H1 (cell line): ENCODE measurements around the gene SEC31A. TPM values are rescaled to one million over a fixed set of nuclear protein-coding genes. Genes with fewer than 3 reads are reported as not detected.

Experiments used
- CTCF ChIA-PET: fragments of 300-600 bp; sonication (Branson Sonifier 250); formaldehyde crosslinking; loops from one replicate; lab custom pipeline; 2021; ENCODE audit not compliant: partially characterized antibody; lab: Charles Lee
- POLR2A ChIA-PET: fragments of 300-600 bp; sonication (Branson Sonifier 250); formaldehyde crosslinking; loops from one replicate; lab custom pipeline; 2021; ENCODE audit warnings: inconsistent platforms; ENCODE audit not compliant: partially characterized antibody; lab: Charles Lee
- DNase-seq, 2 experiments: peaks; one replicate each; pipeline versions ENCODE4 v3.0.0 to v3.0.0-alpha.2; 2010 to 2022; ENCODE audit warnings: low spot score in 2 of 2, low read depth in 1 of 2, mixed read lengths in 1 of 2
- FAIRE-seq: peaks from 2 replicates; lab custom pipeline; 2011; peaks lifted over from hg19 to GRCh38; lab: Jason Lieb, UNC
- H2AFZ ChIP-seq: 2 replicates; pipeline ENCODE4 v1.8.1; 2012; ENCODE audit warnings: low read length, inconsistent platforms
- H2AK5ac ChIP-seq: 2 replicates; pipeline ENCODE4 v1.6.1; 2013; ENCODE audit warnings: low read depth, low read length
- H2BK120ac ChIP-seq: replicated peaks from 2 replicates; pipeline ENCODE3; 2013; ENCODE audit warnings: low read depth, low read length, inconsistent platforms
- H2BK12ac ChIP-seq: 2 replicates; pipeline ENCODE4 v1.6.1; 2013; ENCODE audit warnings: low read depth, low read length
- H2BK15ac ChIP-seq: 2 replicates; pipeline ENCODE4 v1.6.1; 2013; ENCODE audit warnings: low read length
- H2BK20ac ChIP-seq: 2 replicates; pipeline ENCODE4 v1.6.1; 2013; ENCODE audit warnings: low read length
- H2BK5ac ChIP-seq: 2 replicates; pipeline ENCODE4 v1.6.1; 2013; ENCODE audit warnings: low read depth, low read length
- H3K14ac ChIP-seq: 2 replicates; pipeline ENCODE4 v1.6.1; 2013; ENCODE audit warnings: inconsistent platforms; ENCODE audit not compliant: insufficient read length
- H3K18ac ChIP-seq: 2 replicates; pipeline ENCODE4 v1.6.1; 2013; ENCODE audit warnings: low read length; ENCODE audit errors: extremely low read depth
- H3K23ac ChIP-seq: 2 replicates; pipeline ENCODE4 v1.6.1; 2013; ENCODE audit warnings: inconsistent platforms; ENCODE audit not compliant: insufficient read length
- H3K23me2 ChIP-seq: 2 replicates; pipeline ENCODE4 v1.6.1; 2013; ENCODE audit warnings: low read depth, low read length
- H3K27ac ChIP-seq: 2 replicates; pipeline ENCODE4 v1.6.1; 2011; ENCODE audit warnings: low read depth, low read length, inconsistent platforms
- H3K27me3 ChIP-seq, 4 experiments: replicated peaks in 1 of 4; 1 replicate in 1 of 4; 2 replicates in 3 of 4; pipeline versions ENCODE4 v1.6.1 to v1.8.1; 2011 to 2013; ENCODE audit warnings: low read length in 3 of 4, mild to moderate bottlenecking in 3 of 4, inconsistent platforms in 2 of 4, mixed read lengths in 2 of 4, moderate library complexity in 1 of 4; ENCODE audit not compliant: control insufficient read depth in 3 of 4, insufficient read depth in 3 of 4; ENCODE audit errors: extremely low read depth in 1 of 4
- H3K36me3 ChIP-seq, 4 experiments: 2 replicates each; pipeline versions ENCODE4 v1.6.1 to v1.8.1; 2011 to 2013; ENCODE audit warnings: mild to moderate bottlenecking in 4 of 4, low read length in 3 of 4, moderate library complexity in 2 of 4, control low read depth in 1 of 4, inconsistent platforms in 1 of 4; ENCODE audit not compliant: insufficient read depth in 4 of 4, control insufficient read depth in 2 of 4
- H3K4ac ChIP-seq: replicated peaks from 2 replicates; pipeline ENCODE3; 2013; ENCODE audit warnings: low read length, low read depth, mixed read lengths, inconsistent platforms; ENCODE audit not compliant: insufficient read length
- H3K4me1 ChIP-seq, 4 experiments: replicated peaks in 1 of 4; 1 replicate in 1 of 4; 2 replicates in 3 of 4; pipeline versions ENCODE4 v1.6.1 to v1.8.1; 2011 to 2013; ENCODE audit warnings: low read length in 3 of 4, inconsistent platforms in 2 of 4, mixed read lengths in 1 of 4; ENCODE audit not compliant: insufficient read depth in 4 of 4, control insufficient read depth in 3 of 4
- H3K4me2 ChIP-seq, 2 experiments: 2 replicates each; pipeline versions ENCODE4 v1.6.1 to v1.8.1; 2011 to 2013; ENCODE audit warnings: low read depth in 2 of 2, low read length in 2 of 2, control low read depth in 1 of 2, inconsistent platforms in 1 of 2, mild to moderate bottlenecking in 1 of 2; ENCODE audit not compliant: insufficient read depth in 1 of 2
- H3K4me3 ChIP-seq, 4 experiments: fragments of 200-600, 300-600 bp in 1 of 4; sonication (generic), shearing (Covaris generic), sonication (Bioruptor Twin) in 1 of 4; 2 replicates each; pipeline versions ENCODE4 v1.5.1 to v1.8.1; 2011 to 2016; ENCODE audit warnings: low read length in 4 of 4, low read depth in 3 of 4, control low read depth in 2 of 4, inconsistent platforms in 2 of 4, mild to moderate bottlenecking in 2 of 4, mixed read lengths in 1 of 4, moderate library complexity in 1 of 4; ENCODE audit not compliant: insufficient read depth in 2 of 4; ENCODE audit errors: extremely low read depth in 1 of 4
- H3K56ac ChIP-seq: replicated peaks from 2 replicates; pipeline ENCODE3; 2013; ENCODE audit warnings: low read depth, mild to moderate bottlenecking, mixed read lengths, low read length, inconsistent platforms; ENCODE audit not compliant: insufficient read length
- H3K79me1 ChIP-seq: 2 replicates; pipeline ENCODE4 v1.6.1; 2013; ENCODE audit warnings: low read depth, low read length, control low read depth
- H3K79me2 ChIP-seq, 2 experiments: 2 replicates each; pipeline versions ENCODE4 v1.6.1 to v1.8.1; 2012 to 2013; ENCODE audit warnings: low read length in 2 of 2, mild to moderate bottlenecking in 2 of 2, inconsistent platforms in 1 of 2; ENCODE audit not compliant: insufficient read depth in 2 of 2, control insufficient read depth in 1 of 2
- H3K9ac ChIP-seq, 4 experiments: replicated peaks in 1 of 4; 1 replicate in 1 of 4; 2 replicates in 3 of 4; pipeline versions ENCODE4 v1.6.1 to v1.8.1; 2011 to 2013; ENCODE audit warnings: low read depth in 3 of 4, low read length in 3 of 4, control low read depth in 2 of 4, mild to moderate bottlenecking in 2 of 4, moderate library complexity in 2 of 4, inconsistent platforms in 1 of 4; ENCODE audit errors: extremely low read depth in 1 of 4
- H3K9me3 ChIP-seq, 2 experiments: 2 replicates each; pipeline versions ENCODE4 v1.6.1 to v1.8.1; 2012 to 2013; ENCODE audit warnings: mild to moderate bottlenecking in 2 of 2, moderate library complexity in 2 of 2, control low read depth in 1 of 2, inconsistent platforms in 1 of 2, low read depth in 1 of 2, low read length in 1 of 2, mixed read lengths in 1 of 2; ENCODE audit not compliant: insufficient read depth in 2 of 2
- H4K20me1 ChIP-seq, 2 experiments: replicated peaks in 1 of 2; 2 replicates each; pipeline versions ENCODE3 to v1.8.1; 2011 to 2013; ENCODE audit warnings: inconsistent platforms in 2 of 2, low read length in 2 of 2, mild to moderate bottlenecking in 1 of 2; ENCODE audit not compliant: insufficient read depth in 2 of 2, control insufficient read depth in 1 of 2
- H4K5ac ChIP-seq: 2 replicates; pipeline ENCODE4 v1.6.1; 2013; ENCODE audit warnings: low read length, low read depth, mixed read lengths, inconsistent platforms; ENCODE audit not compliant: insufficient read length
- H4K8ac ChIP-seq: 2 replicates; pipeline ENCODE4 v1.8.0; 2013; ENCODE audit warnings: mild to moderate bottlenecking, moderate library complexity, low read length, inconsistent platforms; ENCODE audit not compliant: insufficient read depth; ENCODE audit errors: extremely low read depth
- H4K91ac ChIP-seq: replicated peaks from 2 replicates; pipeline ENCODE3; 2013; ENCODE audit warnings: low read length, mixed read lengths, inconsistent platforms; ENCODE audit not compliant: insufficient read length
- WGBS, 2 experiments: shearing (Covaris generic) in 1 of 2; methylation state at CpG; one replicate each; pipeline versions ENCODE4 v1.1.6 to v1.1.7; 2013 to 2015; ENCODE audit warnings: low lambda C conversion rate in 2 of 2, mixed read lengths in 2 of 2, inconsistent platforms in 1 of 2, low coverage in 1 of 2, missing lambda C conversion rate in 1 of 2; ENCODE audit not compliant: insufficient replicate concordance in 2 of 2, insufficient coverage in 1 of 2, insufficient read length in 1 of 2; ENCODE audit errors: extremely low coverage in 1 of 2, missing lambda C conversion rate in 1 of 2; 5-methylcytosine and 5-hydroxymethylcytosine counted together
- polyA plus RNA-seq, 7 experiments: library from polyadenylated mRNA; depleted of rRNA in 3 of 7; stranded (reverse) in 5 of 7; unstranded in 2 of 7; fragments of >200 nt in 5 of 7; fragments of 200-250 nt in 2 of 7; gene quantifications; 1 replicate in 5 of 7; 2 replicates in 1 of 7; 4 replicates in 1 of 7; pipeline versions ENCODE4 v1.2.1 to v1.2.3, GENCODE V29; 2011 to 2013; ENCODE audit warnings: missing spikeins in 2 of 7, mixed read lengths in 2 of 7
- total RNA-seq: library from RNA; stranded (reverse); fragmentation: NEBNext Ultra II Directional; extraction: Animal tissue kit (Norgen Biotek cat#: 25700); gene quantifications from 2 replicates; pipeline ENCODE4 v1.2.1, GENCODE V29; 2021
- TF ChIP-seq, protein P1 (sequence below), 3 experiments: IDR thresholded peaks; 1 replicate in 2 of 3; 2 replicates in 1 of 3; pipeline versions ENCODE4 v1.5.1 to v1.6.1; 2011; ENCODE audit warnings: low read length in 3 of 3, mild to moderate bottlenecking in 3 of 3, inconsistent platforms in 2 of 3, low read depth in 1 of 3, moderate library complexity in 1 of 3; ENCODE audit not compliant: insufficient read depth in 1 of 3; ENCODE audit errors: control extremely low read depth in 1 of 3

SEC31A gene
- total and polyA plus RNA-seq, 2 of the 8 experiments (the other 6 are each of a cell fraction or from before 2014, with no cell fraction given), result 112 to 125 TPM

DNA sequence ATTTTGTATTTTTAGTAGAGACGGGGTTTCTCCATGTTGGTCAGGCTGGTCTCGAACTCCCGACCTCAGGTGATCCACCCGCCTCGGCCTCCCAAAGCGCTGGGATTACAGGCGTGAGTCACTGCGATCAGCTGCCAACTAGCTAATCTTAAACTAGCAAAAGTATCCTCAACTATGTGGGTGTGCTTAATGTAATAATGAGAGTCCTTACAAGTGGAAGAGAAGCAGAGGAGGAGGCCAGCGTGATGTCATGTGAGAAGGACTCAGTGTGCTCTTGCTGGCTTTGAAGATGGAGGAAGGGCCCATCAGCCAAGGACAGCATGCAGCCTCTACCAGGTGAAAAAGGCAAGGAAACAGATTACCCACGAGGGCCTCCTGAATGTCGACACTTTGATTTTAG, 111.9 kb downstream of the SEC31A start:
- Histone ChIP-seq H4K8ac (no peak overlapping the region), H4K20me1 (peaks cover 3 to 8% of the 10 kb centered on the region in 2 experiments), H3K4me2 (no peak overlapping the region), H3K4me1 (peaks cover 0 to 8% (median 3%) of the 10 kb centered on the region in 4 experiments; a peak in 4 of 7 replicates), H3K14ac (no peak overlapping the region), H3K23ac (no peak overlapping the region), H2BK15ac (no peak overlapping the region), H2BK5ac (no peak overlapping the region), H2BK120ac (no peak overlapping the region), H2BK20ac (no peak overlapping the region), H3K36me3 (no peaks in the 10 kb centered on the region), H4K5ac (no peak overlapping the region), H3K4me3 (no peak overlapping the region), H3K27me3 (peaks cover 17 to 35% (median 32%) of the 10 kb centered on the region in 4 experiments), H3K9ac (no peak overlapping the region), H2AK5ac (no peak overlapping the region), H3K23me2 (no peaks in the 10 kb centered on the region), H3K9me3 (peaks cover 0 to 3% of the 10 kb centered on the region in 2 experiments; a peak in 1 of 4 replicates), H3K56ac (no peak overlapping the region), H3K4ac (no peak overlapping the region), H2AFZ (no peak overlapping the region), H2BK12ac (no peak overlapping the region), H3K79me1 (no peaks in the 10 kb centered on the region), H3K79me2 (no peaks in the 10 kb centered on the region), H3K27ac (no peak overlapping the region), H3K18ac (no peak overlapping the region), H4K91ac (no peak overlapping the region)
- ChIA-PET POLR2A (interaction anchor here (1.5 kb wide), 1 partner anchor 18 kb away, joined by 3 read pairs; no protein-coding TSS in a partner anchor), CTCF (interaction anchor here (0.8 to 5.0 kb wide), 3 partner anchors 9 to 39 kb away, joined by 3 to 21 read pairs (median 4); no protein-coding TSS in a partner anchor)
- WGBS, 2 experiments, result 93% methylated on average over 11 of the region's 11 CpGs; no CpG with 5 or more reads in 1 of the 2 experiments
- no peak for DNase-seq
- no peak for FAIRE-seq
- TF ChIP-seq, protein P1, sequence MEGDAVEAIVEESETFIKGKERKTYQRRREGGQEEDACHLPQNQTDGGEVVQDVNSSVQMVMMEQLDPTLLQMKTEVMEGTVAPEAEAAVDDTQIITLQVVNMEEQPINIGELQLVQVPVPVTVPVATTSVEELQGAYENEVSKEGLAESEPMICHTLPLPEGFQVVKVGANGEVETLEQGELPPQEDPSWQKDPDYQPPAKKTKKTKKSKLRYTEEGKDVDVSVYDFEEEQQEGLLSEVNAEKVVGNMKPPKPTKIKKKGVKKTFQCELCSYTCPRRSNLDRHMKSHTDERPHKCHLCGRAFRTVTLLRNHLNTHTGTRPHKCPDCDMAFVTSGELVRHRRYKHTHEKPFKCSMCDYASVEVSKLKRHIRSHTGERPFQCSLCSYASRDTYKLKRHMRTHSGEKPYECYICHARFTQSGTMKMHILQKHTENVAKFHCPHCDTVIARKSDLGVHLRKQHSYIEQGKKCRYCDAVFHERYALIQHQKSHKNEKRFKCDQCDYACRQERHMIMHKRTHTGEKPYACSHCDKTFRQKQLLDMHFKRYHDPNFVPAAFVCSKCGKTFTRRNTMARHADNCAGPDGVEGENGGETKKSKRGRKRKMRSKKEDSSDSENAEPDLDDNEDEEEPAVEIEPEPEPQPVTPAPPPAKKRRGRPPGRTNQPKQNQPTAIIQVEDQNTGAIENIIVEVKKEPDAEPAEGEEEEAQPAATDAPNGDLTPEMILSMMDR (IDR thresholded peaks at IDR 0.05; ENCODE audit: control extremely low read depth in 1 of 3, insufficient read depth in 1 of 3, low read depth in 1 of 3, low read length in 3 of 3), result no peak
